GM12891 (cell line): Measurements from ENCODE around the gene SEMA5A.

Source experiments
- DNase-seq: peaks from one replicate; pipeline ENCODE4 v3.0.0; 2011; ENCODE audit warnings: low spot score; ENCODE audit not compliant: insufficient read length
- FAIRE-seq: peaks from 2 replicates; lab custom pipeline; 2011; peaks lifted over from hg19 to GRCh38; lab: Jason Lieb, UNC
- PAX5 ChIP-seq: IDR thresholded peaks from 2 replicates; pipeline ENCODE4 v1.6.1; 2011; ENCODE audit warnings: low read length, moderate library complexity, mild to moderate bottlenecking; ENCODE audit not compliant: insufficient read depth, severe bottlenecking
- POLR2A ChIP-seq: IDR thresholded peaks from 2 replicates; pipeline ENCODE4 v1.6.1; 2011; ENCODE audit warnings: low read depth, low read length, control low read depth
- POLR2AphosphoS5 ChIP-seq: IDR thresholded peaks from 2 replicates; pipeline ENCODE4 v1.6.1; 2011; ENCODE audit warnings: low read depth, low read length, control low read depth
- POU2F2 ChIP-seq: IDR thresholded peaks from 2 replicates; pipeline ENCODE4 v1.6.1; 2011; ENCODE audit warnings: low read depth, mild to moderate bottlenecking, control low read depth, low read length, moderate library complexity
- SPI1 ChIP-seq: IDR thresholded peaks from 2 replicates; pipeline ENCODE4 v1.6.1; 2011; ENCODE audit warnings: low read depth, low read length, control low read depth
- TAF1 ChIP-seq: IDR thresholded peaks from 2 replicates; pipeline ENCODE4 v1.6.1; 2011; ENCODE audit warnings: low read depth, low read length, control low read depth

Gene SEMA5A

DNA sequence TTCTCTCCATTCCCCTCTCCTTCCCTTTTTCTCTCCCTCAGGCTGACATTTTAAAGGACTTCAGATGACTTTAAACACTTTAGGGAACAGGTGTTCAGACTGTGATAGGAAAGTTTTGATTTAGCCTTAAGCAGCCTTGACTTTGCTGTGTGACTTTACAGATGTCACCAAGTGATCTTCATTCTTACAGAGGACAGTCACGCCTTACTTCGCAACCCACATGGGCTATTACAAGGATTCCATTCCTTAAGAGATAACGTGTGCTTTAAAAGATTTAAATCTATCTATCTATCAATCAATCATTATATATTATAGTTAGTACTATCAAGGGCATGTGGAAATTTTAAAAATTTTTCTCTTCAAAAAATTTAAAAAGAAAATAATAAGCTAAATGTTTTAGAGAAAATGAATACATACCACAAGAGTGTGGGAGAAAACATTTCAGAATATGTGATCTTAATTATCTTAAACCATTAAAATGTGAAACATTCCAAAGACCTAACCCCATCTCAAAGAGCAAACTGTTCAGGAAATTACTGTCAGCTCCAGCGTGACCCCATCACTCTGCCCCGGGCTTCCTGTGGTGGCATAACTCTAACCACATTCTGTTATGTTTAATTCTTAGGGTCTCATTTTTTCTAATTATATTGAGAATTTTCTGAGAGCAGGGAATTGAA, 530.5 kb downstream of the SEMA5A start:
- no peak for DNase-seq
- FAIRE-seq: no peak
- TF ChIP-seq POU2F2 (no peak), POLR2A (no peak), PAX5 (no peak), TAF1 (no peak), POLR2AphosphoS5 (no peak), SPI1 (no peak)

DNA sequence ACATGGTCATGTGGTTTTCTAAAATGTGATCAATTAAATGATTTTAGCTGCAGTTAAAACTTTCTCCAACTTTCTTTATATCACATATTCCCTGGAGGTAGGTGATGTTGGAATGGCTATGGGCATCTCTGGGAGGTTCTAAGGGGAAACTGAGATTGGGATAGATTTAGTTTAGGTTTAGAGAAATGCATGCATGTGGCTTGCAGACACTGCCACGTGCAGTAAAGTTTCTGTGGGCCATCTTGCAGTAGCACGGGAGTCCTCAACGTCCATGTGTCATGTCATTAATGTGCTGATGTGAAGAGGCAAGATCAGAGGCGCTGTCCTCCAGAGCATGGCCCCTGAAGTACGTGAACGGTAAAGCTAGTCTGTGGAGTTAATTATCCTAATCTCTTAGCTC, 532.7 kb downstream of the SEMA5A start:
- no peak for FAIRE-seq
- DNase-seq: no peak
- no peak for TF ChIP-seq POLR2A
- no peak for TF ChIP-seq TAF1
- no peak for TF ChIP-seq POU2F2
- TF ChIP-seq PAX5: no peak
- no peak for TF ChIP-seq SPI1
- no peak for TF ChIP-seq POLR2AphosphoS5

DNA sequence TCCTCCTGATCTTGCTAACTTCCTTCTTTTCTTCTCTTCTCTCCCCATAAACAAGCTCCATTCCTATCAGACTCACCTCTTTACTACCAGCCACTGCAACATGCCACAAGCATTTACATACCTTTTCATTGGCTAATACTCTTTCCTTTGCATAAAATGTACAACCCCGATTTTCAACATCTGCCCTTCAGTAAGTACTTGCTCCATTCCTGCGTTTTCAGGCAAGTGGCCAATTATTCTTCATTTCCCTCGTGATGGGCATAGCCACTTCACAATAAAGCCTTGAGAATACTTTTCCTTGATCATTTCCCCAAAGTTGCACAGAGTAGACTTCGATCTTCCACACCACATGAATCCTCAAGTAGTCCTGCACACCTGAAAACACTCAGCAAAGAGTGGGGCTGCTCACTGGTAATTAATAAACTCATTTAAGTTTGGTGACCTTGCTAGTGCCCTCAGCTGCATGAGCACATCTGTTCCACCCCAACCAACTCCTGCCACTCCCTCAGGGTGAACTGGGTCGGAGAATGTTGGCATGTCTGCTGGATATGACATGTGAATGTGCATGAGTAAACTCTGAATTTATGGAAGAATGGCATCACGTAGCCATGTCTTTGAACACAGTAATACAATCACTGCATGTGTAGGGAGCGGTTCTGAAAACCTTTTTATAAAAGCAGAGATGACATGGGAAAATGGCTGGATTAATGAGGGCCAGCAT, 535.8 kb downstream of the SEMA5A start:
- FAIRE-seq (no peak), DNase-seq (no peak)
- TF ChIP-seq TAF1: no peak
- no peak for TF ChIP-seq POLR2A
- TF ChIP-seq POLR2AphosphoS5: no peak
- no peak for TF ChIP-seq POU2F2
- TF ChIP-seq SPI1: no peak
- no peak for TF ChIP-seq PAX5

GRCh38 chr5:8997542-8998070, 548.3 kb downstream of the SEMA5A start:
- DNase-seq: no peak
- TF ChIP-seq PAX5 (no peak), POLR2A (no peak), POLR2AphosphoS5 (no peak), SPI1 (no peak), POU2F2 (no peak), TAF1 (no peak)
- FAIRE-seq: no peak

DNA sequence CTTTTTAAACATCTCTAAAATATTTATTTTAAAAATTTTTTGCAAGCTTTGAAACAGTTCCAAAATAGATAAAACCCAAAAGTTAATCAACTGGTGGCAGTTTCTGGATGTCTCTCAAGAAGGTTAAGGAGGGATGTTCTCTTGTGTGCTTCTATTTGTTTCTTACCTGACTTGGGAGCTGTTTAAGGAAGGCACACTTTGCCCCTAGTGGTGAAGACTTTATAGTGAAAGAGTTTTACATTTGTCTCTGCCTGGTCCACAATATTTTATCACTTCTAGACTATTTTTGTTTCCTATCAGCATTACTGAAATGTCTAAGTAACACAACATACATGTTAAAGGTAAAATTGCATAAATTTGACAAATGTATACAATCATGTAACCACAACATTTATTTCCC, 552.8 kb downstream of the SEMA5A start:
- no peak for DNase-seq
- no peak for FAIRE-seq
- TF ChIP-seq PAX5 (no peak), POLR2A (no peak), POLR2AphosphoS5 (no peak), POU2F2 (no peak), SPI1 (no peak), TAF1 (no peak)
